BJ (cell line): Measurements from ENCODE around the gene ADAMTS3. TPM values are rescaled to one million over a fixed set of nuclear protein-coding genes. Genes with fewer than 3 reads are reported as not detected.

Experiments
- CTCF ChIA-PET: fragments of 350-600 bp; formaldehyde crosslinking; extraction: SDS; loops from one replicate; lab custom pipeline; 2021; ENCODE audit warnings: antibody characterized with exemption, inconsistent platforms; lab: Yijun Ruan, JAX
- POLR2A ChIA-PET: fragments of 300-600 bp; sonication (Branson Sonifier 250); formaldehyde crosslinking; extraction: SDS; loops from one replicate; lab custom pipeline; 2021; ENCODE audit warnings: antibody characterized with exemption; lab: Charles Lee
- DNase-seq: peaks from one replicate; pipeline ENCODE4 v3.0.0-alpha.2; 2011; ENCODE audit warnings: low read depth
- H3K27me3 ChIP-seq: 2 replicates; pipeline ENCODE4 v1.6.0; 2011; ENCODE audit warnings: low read length; ENCODE audit not compliant: control insufficient read depth, insufficient read depth
- H3K36me3 ChIP-seq: 2 replicates; pipeline ENCODE4 v1.5.1; 2011; ENCODE audit warnings: low read length; ENCODE audit not compliant: control insufficient read depth, insufficient read depth
- H3K4me3 ChIP-seq: 2 replicates; pipeline ENCODE4 v1.5.1; 2011; ENCODE audit warnings: low read depth, mild to moderate bottlenecking, control low read depth, low read length
- polyA plus RNA-seq: library from polyadenylated mRNA; depleted of rRNA; stranded (reverse); fragments of >200 nt; gene quantifications from 2 replicates; pipeline ENCODE4 v1.2.3, GENCODE V29; 2011
- TF ChIP-seq, protein P1 (sequence below): IDR thresholded peaks from 2 replicates; pipeline ENCODE4 v1.5.1; 2011; ENCODE audit warnings: low read depth, mild to moderate bottlenecking, control low read depth, inconsistent platforms, low read length, moderate library complexity; ENCODE audit not compliant: insufficient read depth

The ADAMTS3 gene
- polyA plus RNA-seq, 1 experiment = 0.70 TPM

DNA sequence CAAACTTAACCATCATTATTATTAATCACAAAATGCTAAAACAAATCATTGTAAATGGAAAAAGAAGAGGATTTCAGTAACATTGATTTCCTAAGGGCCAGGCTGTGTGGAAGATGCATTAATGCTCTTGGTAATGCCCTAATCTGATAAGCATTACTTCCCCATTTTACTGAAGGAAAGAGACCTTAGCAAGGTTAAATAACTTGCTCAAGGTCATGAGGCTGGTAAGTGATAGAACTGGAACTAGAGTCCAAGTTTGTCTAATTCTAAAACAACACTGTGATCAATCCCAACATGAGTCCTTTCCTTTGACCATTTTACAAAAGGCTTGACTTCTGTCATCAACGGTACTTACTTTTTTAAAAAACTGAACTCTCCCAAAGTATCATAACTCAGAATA is 32.6 kb downstream of the ADAMTS3 start:
- no peak for DNase-seq
- no peak overlapping the region for H3K4me3 ChIP-seq
- TF ChIP-seq, protein P1, sequence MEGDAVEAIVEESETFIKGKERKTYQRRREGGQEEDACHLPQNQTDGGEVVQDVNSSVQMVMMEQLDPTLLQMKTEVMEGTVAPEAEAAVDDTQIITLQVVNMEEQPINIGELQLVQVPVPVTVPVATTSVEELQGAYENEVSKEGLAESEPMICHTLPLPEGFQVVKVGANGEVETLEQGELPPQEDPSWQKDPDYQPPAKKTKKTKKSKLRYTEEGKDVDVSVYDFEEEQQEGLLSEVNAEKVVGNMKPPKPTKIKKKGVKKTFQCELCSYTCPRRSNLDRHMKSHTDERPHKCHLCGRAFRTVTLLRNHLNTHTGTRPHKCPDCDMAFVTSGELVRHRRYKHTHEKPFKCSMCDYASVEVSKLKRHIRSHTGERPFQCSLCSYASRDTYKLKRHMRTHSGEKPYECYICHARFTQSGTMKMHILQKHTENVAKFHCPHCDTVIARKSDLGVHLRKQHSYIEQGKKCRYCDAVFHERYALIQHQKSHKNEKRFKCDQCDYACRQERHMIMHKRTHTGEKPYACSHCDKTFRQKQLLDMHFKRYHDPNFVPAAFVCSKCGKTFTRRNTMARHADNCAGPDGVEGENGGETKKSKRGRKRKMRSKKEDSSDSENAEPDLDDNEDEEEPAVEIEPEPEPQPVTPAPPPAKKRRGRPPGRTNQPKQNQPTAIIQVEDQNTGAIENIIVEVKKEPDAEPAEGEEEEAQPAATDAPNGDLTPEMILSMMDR = no peak
- ChIA-PET POLR2A (no interaction called here), CTCF (no interaction called here)
- H3K36me3 ChIP-seq = no peaks in the 10 kb centered on the region
- H3K27me3 ChIP-seq = no peaks in the 10 kb centered on the region

DNA sequence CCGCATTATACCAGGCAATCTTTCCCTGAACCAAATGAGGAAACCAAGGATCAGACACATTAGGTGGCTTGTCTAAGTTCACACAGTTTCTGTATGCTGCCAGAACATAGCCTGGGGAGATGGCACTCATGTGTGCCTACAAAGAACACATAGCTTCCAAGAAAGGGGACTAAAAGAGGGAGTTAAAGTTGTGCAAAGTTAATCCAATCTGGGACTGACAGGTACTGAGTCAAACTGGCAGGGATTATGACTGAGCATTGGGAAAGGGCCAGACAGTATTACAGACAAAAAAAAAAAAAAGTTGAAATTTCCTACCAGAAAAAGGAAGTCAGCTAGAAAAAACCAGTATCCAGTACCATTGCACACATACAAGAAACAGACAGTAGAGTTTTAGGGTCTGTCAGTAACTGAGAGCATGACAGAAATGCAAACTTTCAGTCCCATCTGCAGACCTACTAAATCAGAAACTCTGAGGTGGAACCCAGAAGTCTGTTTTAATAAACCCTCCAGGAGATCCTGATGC is 37.2 kb downstream of the ADAMTS3 start:
- H3K36me3 ChIP-seq = no peaks in the 10 kb centered on the region
- H3K27me3 ChIP-seq = no peaks in the 10 kb centered on the region
- no peak for DNase-seq
- H3K4me3 ChIP-seq = no peak overlapping the region
- CTCF ChIA-PET = no interaction called here
- TF ChIP-seq, protein P1 = no peak
- POLR2A ChIA-PET = no interaction called here

DNA sequence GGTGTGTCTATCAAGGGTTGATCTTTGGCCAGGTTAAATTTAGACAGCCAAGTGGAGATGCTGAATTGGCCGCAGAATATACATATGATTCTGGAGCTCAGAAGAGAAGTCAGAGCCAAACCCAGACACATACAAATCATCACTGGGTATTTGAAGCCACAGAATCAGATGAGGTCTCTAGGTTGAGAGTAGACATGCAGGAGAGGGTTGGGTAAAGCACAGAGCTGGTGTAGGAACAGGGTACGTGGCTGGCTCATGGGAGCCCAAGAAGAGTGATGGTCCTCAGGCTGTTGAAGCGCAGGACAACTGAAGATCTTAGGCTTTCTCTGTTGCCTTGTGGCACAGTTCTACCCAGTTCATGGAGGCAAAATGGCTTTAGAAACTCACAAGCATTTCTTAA is 37.7 kb downstream of the ADAMTS3 start:
- Histone ChIP-seq H3K4me3 (no peak overlapping the region), H3K27me3 (no peaks in the 10 kb centered on the region), H3K36me3 (no peaks in the 10 kb centered on the region)
- TF ChIP-seq, protein P1 = no peak
- ChIA-PET POLR2A (no interaction called here), CTCF (no interaction called here)
- no peak for DNase-seq

DNA sequence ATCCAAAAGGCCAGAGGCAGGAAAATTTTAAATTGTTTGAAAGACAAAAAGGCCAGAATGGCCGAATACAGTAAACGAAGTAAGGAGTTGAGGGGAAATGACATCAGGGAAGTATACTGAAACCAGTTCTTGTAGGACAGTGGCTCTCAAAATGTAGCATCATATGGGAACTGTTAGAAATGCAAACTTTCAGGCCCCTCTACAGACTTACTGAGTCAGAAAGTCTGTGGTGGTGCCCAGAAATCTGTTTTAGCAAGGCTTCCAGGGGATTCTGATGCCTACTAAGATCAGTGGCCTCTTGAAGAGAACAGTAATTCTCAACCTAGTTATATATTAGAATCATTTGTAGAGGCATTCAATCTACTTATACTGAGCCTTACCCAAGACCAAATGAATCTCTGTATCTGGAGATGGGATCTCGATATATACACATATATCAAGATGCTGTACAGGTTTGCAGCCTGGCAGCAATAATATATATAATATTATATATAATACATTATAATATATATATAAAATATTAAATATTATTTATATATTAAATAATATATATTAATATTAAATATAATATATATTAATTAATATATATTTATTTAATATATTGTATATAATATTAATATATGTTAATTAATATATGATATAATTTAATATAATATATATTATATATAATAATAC is 39.7 kb downstream of the ADAMTS3 start:
- CTCF ChIA-PET = no interaction called here
- POLR2A ChIA-PET = no interaction called here
- H3K27me3 ChIP-seq = no peaks in the 10 kb centered on the region
- TF ChIP-seq, protein P1 = no peak
- no peak for DNase-seq
- H3K36me3 ChIP-seq = no peaks in the 10 kb centered on the region
- no peak overlapping the region for H3K4me3 ChIP-seq

DNA sequence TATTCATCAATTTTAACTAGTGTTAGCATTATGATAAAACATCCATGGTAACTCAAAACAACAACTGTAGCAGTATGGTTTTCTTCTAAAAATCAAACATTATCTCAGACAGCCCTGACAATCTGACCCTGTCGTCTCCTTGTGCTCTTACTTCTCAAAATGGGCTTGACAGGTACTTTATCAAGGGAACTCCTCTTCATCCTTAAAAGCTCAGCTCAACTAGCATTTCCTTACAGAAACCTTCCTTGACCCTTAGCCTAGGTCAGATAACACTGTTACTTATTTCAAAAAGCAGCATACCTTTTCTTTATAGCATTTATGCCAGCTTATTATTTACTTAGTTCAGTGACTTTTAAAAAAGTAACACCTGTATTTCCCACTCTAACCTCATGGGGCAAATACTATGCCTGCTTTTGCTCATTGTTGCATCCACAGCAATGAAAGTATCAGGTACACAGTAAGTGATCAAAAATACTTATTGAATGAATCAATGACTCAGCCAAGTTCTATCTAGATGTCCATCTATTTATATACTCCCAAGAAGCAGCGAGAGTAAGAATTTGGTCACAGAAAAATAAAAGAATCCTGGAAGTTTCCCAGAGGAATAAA is 41.9 kb downstream of the ADAMTS3 start:
- H3K4me3 ChIP-seq = no peak overlapping the region
- H3K36me3 ChIP-seq = no peaks in the 10 kb centered on the region
- H3K27me3 ChIP-seq = no peaks in the 10 kb centered on the region
- CTCF ChIA-PET = no interaction called here
- TF ChIP-seq, protein P1 = no peak
- no peak for DNase-seq
- POLR2A ChIA-PET = no interaction called here
